ENCODE measurements around the gene DBNDD1.
A peak's percentile ranks its signal among the peaks of the same experiment; 100 is the strongest.
"Not testable (repeated sequence)": the region's sequence is repeated elsewhere in the genome, so short reads cannot be mapped to it uniquely, and the experiment has no call there.

The DBNDD1 gene, protein sequence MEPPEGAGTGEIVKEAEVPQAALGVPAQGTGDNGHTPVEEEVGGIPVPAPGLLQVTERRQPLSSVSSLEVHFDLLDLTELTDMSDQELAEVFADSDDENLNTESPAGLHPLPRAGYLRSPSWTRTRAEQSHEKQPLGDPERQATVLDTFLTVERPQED

DNA sequence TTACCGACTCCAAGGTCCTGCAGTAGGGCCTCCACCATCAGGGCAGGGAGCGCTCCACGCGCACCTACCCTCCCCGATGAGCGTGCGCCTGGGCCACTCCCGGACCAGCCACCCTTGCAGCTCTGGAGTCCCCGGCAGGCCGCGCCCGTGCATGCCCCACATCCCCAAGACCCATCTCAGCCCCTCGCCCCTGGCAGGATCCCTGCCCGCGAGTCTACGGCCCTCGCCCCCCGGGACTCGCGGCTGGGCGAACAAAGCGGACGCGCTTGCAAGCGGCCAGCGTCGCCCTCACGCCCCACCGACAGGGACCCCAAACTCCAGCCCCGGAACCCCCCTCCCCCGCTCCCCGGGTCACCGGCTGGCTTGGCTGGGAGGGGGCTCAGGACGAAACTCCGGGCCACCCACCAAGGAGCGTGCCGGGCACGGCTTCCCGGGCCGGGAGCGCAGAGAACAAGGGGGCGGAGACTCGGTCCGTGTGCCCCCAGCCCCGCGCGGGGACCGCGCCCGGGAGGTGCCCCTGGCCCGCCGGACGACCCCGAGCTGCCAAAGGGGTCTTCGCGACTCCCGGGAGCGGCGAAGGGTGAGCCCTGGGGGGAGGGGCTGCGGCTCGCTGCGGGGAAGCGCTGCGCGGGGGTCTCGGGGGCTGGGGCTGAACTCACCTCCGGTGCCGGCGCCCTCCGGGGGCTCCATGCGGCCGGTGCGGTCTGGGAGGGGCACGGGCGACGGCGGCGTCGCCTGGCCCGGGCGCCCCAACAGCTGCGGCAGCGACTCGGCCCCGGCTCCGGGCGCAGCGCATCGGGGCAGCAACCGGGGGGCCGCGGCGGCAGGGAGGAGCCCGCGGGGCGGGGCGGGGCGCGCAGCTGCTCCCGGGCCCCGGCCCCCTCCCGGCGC, at the start of gene DBNDD1:
Gene DBNDD1, minus strand, starts transcription at position 805 of the 891 bp plus-strand sequence. Its CDS starts 115 bp downstream, at position 690.
- Histone ChIP-seq H3K4me1 (ENCODE audit: insufficient read depth, poor library complexity, severe bottlenecking) (peaks cover 19% of the 10 kb centered on the region), H3K36me3 (ENCODE audit: low read depth) (no peaks in the 10 kb centered on the region), H3K27me3 (ENCODE audit: insufficient read depth, poor library complexity, severe bottlenecking) (no peaks in the 10 kb centered on the region), H3K27ac (ENCODE audit: poor library complexity, severe bottlenecking) (peak within 1 kb of the TSS; percentile 61), H3K9me3 (ENCODE audit: severe bottlenecking) (no peaks in the 10 kb centered on the region), H3K4me3 (ENCODE audit: severe bottlenecking) (peak within 1 kb of the TSS; percentile 87)
- DNase-seq (ENCODE audit: low spot score) (no peak), ATAC-seq (ENCODE audit: low read depth) (peak; percentile 56)
- TF ChIP-seq, protein P1, sequence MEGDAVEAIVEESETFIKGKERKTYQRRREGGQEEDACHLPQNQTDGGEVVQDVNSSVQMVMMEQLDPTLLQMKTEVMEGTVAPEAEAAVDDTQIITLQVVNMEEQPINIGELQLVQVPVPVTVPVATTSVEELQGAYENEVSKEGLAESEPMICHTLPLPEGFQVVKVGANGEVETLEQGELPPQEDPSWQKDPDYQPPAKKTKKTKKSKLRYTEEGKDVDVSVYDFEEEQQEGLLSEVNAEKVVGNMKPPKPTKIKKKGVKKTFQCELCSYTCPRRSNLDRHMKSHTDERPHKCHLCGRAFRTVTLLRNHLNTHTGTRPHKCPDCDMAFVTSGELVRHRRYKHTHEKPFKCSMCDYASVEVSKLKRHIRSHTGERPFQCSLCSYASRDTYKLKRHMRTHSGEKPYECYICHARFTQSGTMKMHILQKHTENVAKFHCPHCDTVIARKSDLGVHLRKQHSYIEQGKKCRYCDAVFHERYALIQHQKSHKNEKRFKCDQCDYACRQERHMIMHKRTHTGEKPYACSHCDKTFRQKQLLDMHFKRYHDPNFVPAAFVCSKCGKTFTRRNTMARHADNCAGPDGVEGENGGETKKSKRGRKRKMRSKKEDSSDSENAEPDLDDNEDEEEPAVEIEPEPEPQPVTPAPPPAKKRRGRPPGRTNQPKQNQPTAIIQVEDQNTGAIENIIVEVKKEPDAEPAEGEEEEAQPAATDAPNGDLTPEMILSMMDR (IDR thresholded peaks at IDR 0.05; ENCODE audit: poor library complexity, severe bottlenecking), result no peak

DNA sequence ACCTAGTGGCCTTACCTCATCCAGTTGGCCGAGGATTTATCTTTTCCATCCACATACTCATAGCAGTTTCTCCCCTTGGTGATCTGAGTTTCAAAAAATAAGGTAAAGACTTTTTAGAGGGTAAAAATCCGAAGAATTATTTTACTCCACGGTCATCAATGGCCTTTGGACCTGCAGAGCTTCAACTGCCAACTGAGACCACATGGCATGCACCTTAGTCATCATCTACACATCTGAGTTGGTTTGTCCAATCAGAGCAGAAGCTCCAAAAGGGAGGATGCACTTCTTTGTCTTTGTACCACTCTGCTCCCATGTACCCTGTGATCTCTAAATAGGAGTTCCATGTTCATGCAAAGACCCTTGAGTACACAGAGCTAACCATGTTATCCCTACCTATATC, 42.2 kb upstream of the DBNDD1 start:
- TF ChIP-seq, protein P1 (IDR thresholded peaks at IDR 0.05; ENCODE audit: poor library complexity, severe bottlenecking), result no peak
- H3K4me3 ChIP-seq (ENCODE audit: severe bottlenecking), result no peak overlapping the region
- peaks cover under 1% of the 10 kb centered on the region for H3K9me3 ChIP-seq (ENCODE audit: severe bottlenecking)
- H3K27me3 ChIP-seq (ENCODE audit: insufficient read depth, poor library complexity, severe bottlenecking), result no peaks in the 10 kb centered on the region
- H3K4me1 ChIP-seq (ENCODE audit: insufficient read depth, poor library complexity, severe bottlenecking), result peaks cover 10% of the 10 kb centered on the region
- DNase-seq (ENCODE audit: low spot score) (no peak), ATAC-seq (ENCODE audit: low read depth) (no peak)
- no peak overlapping the region for H3K27ac ChIP-seq (ENCODE audit: poor library complexity, severe bottlenecking)
- no peaks in the 10 kb centered on the region for H3K36me3 ChIP-seq (ENCODE audit: low read depth)

DNA sequence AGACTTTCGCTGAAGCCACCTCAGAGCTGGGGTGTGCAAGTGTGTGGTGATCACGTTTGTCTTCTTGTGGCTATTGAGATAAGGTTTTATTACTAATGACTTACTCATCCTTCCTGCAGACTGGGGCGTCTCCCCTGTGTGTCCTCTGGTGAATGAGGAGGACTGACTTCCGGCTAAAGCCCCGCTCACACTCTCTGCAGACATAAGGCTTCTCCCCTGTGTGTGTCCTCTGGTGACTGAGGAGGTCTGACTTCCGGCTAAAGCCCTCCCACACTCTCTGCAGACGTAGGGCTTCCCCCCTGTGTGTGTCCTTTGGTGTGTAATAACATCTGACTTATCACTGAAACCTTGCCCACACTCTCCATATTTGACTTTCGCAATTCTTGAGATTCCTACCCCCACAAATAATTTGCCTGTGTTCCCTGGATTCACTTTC, 38.5 kb upstream of the DBNDD1 start:
- no peak for DNase-seq (ENCODE audit: low spot score)

DNA sequence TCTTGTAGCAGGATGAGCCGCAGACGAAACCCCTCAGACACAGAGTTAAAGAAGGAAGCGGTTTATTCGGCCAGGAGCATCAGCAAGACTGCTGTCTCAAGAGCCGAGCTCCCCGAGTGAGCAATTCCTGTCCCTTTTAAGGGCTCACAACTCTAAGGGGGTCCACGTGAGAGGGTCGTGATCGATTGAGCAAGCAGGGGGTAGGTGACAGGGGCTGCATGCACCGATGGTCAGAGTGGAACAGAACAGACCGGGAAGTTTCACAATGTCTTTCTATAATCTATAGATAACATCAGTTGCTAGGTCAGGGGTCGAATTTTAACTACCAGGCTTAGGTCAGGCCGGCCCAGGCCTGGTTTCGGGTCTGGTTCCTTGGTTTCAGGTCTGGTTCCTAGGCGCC, 37.3 kb upstream of the DBNDD1 start:
- H3K27ac ChIP-seq (ENCODE audit: poor library complexity, severe bottlenecking); H3K9me3 ChIP-seq (ENCODE audit: severe bottlenecking); H3K27me3 ChIP-seq (ENCODE audit: insufficient read depth, poor library complexity, severe bottlenecking); ATAC-seq (ENCODE audit: low read depth); H3K4me3 ChIP-seq (ENCODE audit: severe bottlenecking); DNase-seq (ENCODE audit: low spot score); H3K36me3 ChIP-seq (ENCODE audit: low read depth): not testable (repeated sequence)
- H3K4me1 ChIP-seq (ENCODE audit: insufficient read depth, poor library complexity, severe bottlenecking), result peaks cover 10% of the 10 kb centered on the region

More for the DNA sequence above, 38.5 kb upstream of the DBNDD1 start:
- H3K4me3 ChIP-seq (ENCODE audit: severe bottlenecking), result no peak overlapping the region
- no peaks in the 10 kb centered on the region for H3K27me3 ChIP-seq (ENCODE audit: insufficient read depth, poor library complexity, severe bottlenecking)
- H3K9me3 ChIP-seq (ENCODE audit: severe bottlenecking), result peaks cover 9% of the 10 kb centered on the region
- ATAC-seq (ENCODE audit: low read depth), result peak; percentile 78
- TF ChIP-seq, protein P1 (IDR thresholded peaks at IDR 0.05; ENCODE audit: poor library complexity, severe bottlenecking), result no peak
- no peak overlapping the region for H3K27ac ChIP-seq (ENCODE audit: poor library complexity, severe bottlenecking)
- no peaks in the 10 kb centered on the region for H3K36me3 ChIP-seq (ENCODE audit: low read depth)
- H3K4me1 ChIP-seq (ENCODE audit: insufficient read depth, poor library complexity, severe bottlenecking), result peaks cover 10% of the 10 kb centered on the region

DNA sequence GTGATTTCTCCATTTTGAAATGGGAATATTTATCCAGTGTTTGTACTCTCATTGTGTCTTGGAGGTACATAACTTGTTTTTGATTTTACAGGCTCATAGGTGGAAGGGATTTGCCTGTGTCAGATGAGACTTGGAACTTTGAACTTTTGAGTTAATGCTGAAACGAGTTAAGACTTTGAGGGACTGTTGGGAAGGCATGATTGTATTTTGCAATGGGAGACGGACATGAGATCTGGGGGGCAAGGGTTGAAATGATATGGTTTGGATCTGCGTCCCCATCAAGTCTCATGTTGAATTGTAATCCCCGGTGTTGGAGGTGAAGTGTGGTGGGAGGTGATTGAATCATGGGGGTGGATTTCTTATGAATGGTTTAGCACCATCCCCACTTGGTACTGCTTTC, 36.1 kb upstream of the DBNDD1 start:
- TF ChIP-seq, protein P1 (IDR thresholded peaks at IDR 0.05; ENCODE audit: poor library complexity, severe bottlenecking), result no peak
- Histone ChIP-seq H3K9me3 (ENCODE audit: severe bottlenecking) (peaks cover 9% of the 10 kb centered on the region), H3K27me3 (ENCODE audit: insufficient read depth, poor library complexity, severe bottlenecking) (no peaks in the 10 kb centered on the region), H3K27ac (ENCODE audit: poor library complexity, severe bottlenecking) (no peak overlapping the region), H3K4me3 (ENCODE audit: severe bottlenecking) (no peak overlapping the region), H3K36me3 (ENCODE audit: low read depth) (no peaks in the 10 kb centered on the region), H3K4me1 (ENCODE audit: insufficient read depth, poor library complexity, severe bottlenecking) (peaks cover 10% of the 10 kb centered on the region)
- no peak for DNase-seq (ENCODE audit: low spot score)
- no peak for ATAC-seq (ENCODE audit: low read depth)

Measured in RWPE2 (cell line).